ENCODE measurements around the gene SLFN12.
"Not testable (repeated sequence)": the region's sequence is repeated elsewhere in the genome, so short reads cannot be mapped to it uniquely, and the experiment has no call there.

The SLFN12 gene

GRCh38 chr17:35393783-35394182, 38.5 kb downstream of the SLFN12 start:
- H3K9me3 ChIP-seq (ENCODE audit: control insufficient read depth, low read length); H3K27me3 ChIP-seq (ENCODE audit: control insufficient read depth, insufficient read depth, low read length); H3K9ac ChIP-seq (ENCODE audit: low read length); H3K4me1 ChIP-seq (ENCODE audit: control insufficient read depth, insufficient read depth, low read length); H3K36me3 ChIP-seq (ENCODE audit: control insufficient read depth, insufficient read depth, low read length); H3K4me3 ChIP-seq (ENCODE audit: low read length): not testable (repeated sequence)

DNA sequence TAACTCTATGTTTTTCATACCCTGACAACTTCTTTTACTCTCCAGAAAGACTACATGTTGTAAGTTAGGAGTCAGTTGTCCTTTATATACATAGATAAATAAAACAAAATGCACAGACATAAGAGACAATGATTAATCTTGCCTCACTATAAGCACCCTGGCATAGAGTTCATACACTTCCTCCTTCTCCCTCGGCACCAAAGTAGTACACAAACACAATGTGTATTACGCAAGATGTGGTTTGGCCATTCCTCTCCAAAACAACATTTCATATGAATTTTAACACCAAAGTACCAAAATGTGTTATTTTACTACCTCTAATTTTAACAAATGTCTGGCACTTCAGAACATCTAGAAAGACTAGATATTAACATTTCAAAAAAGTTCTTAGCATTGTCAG, 41.6 kb downstream of the SLFN12 start:
- Histone ChIP-seq H3K36me3 (ENCODE audit: control insufficient read depth, insufficient read depth, low read length) (no peaks in the 10 kb centered on the region), H3K4me1 (ENCODE audit: control insufficient read depth, insufficient read depth, low read length) (no peaks in the 10 kb centered on the region), H3K9ac (ENCODE audit: low read length) (no peak overlapping the region), H3K27me3 (ENCODE audit: control insufficient read depth, insufficient read depth, low read length) (peaks cover 10% of the 10 kb centered on the region), H3K9me3 (ENCODE audit: control insufficient read depth, low read length) (no peaks in the 10 kb centered on the region), H3K4me3 (ENCODE audit: low read length) (no peak overlapping the region)

DNA sequence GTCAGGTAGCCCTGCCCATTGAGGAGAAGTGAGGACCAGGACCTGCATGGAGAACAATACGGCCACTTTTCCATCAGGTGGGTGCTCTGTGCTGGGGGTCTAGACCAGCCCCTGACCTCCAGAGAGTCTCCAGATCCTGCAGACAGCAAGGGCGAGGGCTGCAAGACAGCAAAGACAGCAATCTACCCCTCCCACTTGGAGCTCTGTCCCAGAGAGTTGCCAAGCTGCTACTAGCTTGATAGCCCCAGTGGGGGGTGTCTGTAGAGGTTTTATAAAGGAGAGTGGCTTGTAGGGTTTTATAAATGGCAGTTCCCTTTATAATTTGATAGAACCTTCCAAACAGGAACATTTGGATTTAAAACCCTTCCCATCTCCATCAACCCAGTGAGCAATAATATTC, 42.1 kb downstream of the SLFN12 start:
- Histone ChIP-seq H3K9ac (ENCODE audit: low read length) (no peak overlapping the region), H3K9me3 (ENCODE audit: control insufficient read depth, low read length) (no peaks in the 10 kb centered on the region), H3K4me1 (ENCODE audit: control insufficient read depth, insufficient read depth, low read length) (no peaks in the 10 kb centered on the region), H3K27me3 (ENCODE audit: control insufficient read depth, insufficient read depth, low read length) (peaks cover 10% of the 10 kb centered on the region), H3K36me3 (ENCODE audit: control insufficient read depth, insufficient read depth, low read length) (no peaks in the 10 kb centered on the region), H3K4me3 (ENCODE audit: low read length) (no peak overlapping the region)

- H3K9me3 ChIP-seq (ENCODE audit: control insufficient read depth, low read length): no peaks in the 10 kb centered on the region
- H3K36me3 ChIP-seq (ENCODE audit: control insufficient read depth, insufficient read depth, low read length): no peaks in the 10 kb centered on the region
- H3K4me3 ChIP-seq (ENCODE audit: low read length): no peak overlapping the region
- H3K27me3 ChIP-seq (ENCODE audit: control insufficient read depth, insufficient read depth, low read length): peaks cover 10% of the 10 kb centered on the region
- H3K9ac ChIP-seq (ENCODE audit: low read length): no peak overlapping the region
- H3K4me1 ChIP-seq (ENCODE audit: control insufficient read depth, insufficient read depth, low read length): no peaks in the 10 kb centered on the region
Measured at GRCh38 chr17:35387496-35387895, 44.8 kb downstream of the SLFN12 start.

DNA sequence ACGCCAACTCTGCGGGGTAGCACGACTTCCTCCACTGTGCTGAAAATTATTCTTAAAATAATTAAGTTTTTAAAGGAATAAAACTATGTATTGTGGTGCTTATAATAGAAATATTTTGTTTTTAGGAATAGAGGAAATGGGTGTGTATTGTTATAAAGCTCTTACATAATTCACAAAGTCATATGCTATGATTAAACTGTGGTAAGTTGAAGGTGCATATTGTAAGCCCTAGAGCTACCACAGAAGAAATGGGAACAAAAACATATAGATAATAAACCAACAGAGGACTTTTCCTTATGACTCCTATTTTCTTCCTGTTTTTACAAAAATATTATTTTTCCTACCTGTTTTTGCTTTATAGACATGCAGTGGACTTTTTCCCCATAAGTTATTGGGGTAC, 54.6 kb downstream of the SLFN12 start:
- Histone ChIP-seq H3K4me1 (ENCODE audit: control insufficient read depth, insufficient read depth, low read length) (peaks cover 11% of the 10 kb centered on the region), H3K36me3 (ENCODE audit: control insufficient read depth, insufficient read depth, low read length) (no peaks in the 10 kb centered on the region), H3K9me3 (ENCODE audit: control insufficient read depth, low read length) (no peaks in the 10 kb centered on the region), H3K4me3 (ENCODE audit: low read length) (no peak overlapping the region), H3K9ac (ENCODE audit: low read length) (no peak overlapping the region), H3K27me3 (ENCODE audit: control insufficient read depth, insufficient read depth, low read length) (peaks cover 16% of the 10 kb centered on the region)

GRCh38 chr17:35377068-35377467, 55.2 kb downstream of the SLFN12 start:
- Histone ChIP-seq H3K4me1 (ENCODE audit: control insufficient read depth, insufficient read depth, low read length) (peaks cover 11% of the 10 kb centered on the region), H3K9me3 (ENCODE audit: control insufficient read depth, low read length) (no peaks in the 10 kb centered on the region), H3K4me3 (ENCODE audit: low read length) (no peak overlapping the region), H3K36me3 (ENCODE audit: control insufficient read depth, insufficient read depth, low read length) (no peaks in the 10 kb centered on the region), H3K9ac (ENCODE audit: low read length) (no peak overlapping the region), H3K27me3 (ENCODE audit: control insufficient read depth, insufficient read depth, low read length) (peaks cover 17% of the 10 kb centered on the region)

DNA sequence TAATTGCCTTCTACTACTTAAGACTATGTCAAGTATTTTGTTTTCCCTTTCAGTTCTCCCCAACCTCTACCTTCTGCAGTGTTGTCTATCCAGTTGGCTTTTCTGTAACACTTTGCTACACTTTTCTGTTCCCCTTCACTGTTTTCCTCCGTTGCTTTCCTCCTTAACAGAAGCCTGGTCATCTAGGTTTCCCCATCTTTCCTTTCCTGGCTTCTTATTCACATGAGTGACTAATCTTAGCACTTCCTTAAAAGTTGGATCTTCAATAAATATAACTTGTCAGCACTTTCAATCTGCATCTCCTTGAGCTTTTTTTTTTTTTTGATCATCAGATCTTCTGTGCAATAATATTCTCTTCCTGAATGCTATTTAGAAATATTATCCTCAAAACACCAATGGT, 56.1 kb downstream of the SLFN12 start:
- H3K4me3 ChIP-seq (ENCODE audit: low read length): no peak overlapping the region
- no peaks in the 10 kb centered on the region for H3K36me3 ChIP-seq (ENCODE audit: control insufficient read depth, insufficient read depth, low read length)
- H3K9me3 ChIP-seq (ENCODE audit: control insufficient read depth, low read length): no peaks in the 10 kb centered on the region
- H3K4me1 ChIP-seq (ENCODE audit: control insufficient read depth, insufficient read depth, low read length): peaks cover 11% of the 10 kb centered on the region
- peaks cover 17% of the 10 kb centered on the region for H3K27me3 ChIP-seq (ENCODE audit: control insufficient read depth, insufficient read depth, low read length)
- H3K9ac ChIP-seq (ENCODE audit: low read length): no peak overlapping the region

DNA sequence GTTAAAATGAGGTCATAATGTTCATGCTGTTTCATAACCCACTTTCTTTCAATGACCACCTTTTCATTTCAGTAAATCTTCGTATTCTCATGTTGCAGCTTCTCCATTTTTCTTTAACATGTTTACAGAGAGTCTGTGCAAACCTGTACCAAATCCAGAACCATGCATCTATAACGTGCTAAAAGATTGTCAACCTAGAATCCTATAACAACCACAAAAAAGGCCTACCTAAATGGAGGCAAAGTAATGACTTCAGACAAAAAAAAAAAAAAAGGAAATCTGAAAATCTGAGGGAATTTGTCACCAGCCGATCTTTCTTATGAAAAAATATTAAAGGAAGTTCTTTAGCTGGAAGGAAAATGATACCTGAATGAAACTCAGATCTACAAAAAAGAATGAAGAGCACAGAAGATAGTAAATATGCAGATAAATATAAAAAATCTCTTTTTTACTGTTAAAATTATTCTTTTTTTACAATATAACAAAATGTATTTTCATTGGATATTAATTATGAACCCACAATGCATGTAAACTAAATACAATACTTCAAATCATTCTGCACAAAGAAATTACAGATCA, 57.4 kb downstream of the SLFN12 start:
- Histone ChIP-seq H3K4me3 (ENCODE audit: low read length) (peak overlapping the region; percentile 94), H3K9me3 (ENCODE audit: control insufficient read depth, low read length) (no peaks in the 10 kb centered on the region), H3K4me1 (ENCODE audit: control insufficient read depth, insufficient read depth, low read length) (peaks cover 11% of the 10 kb centered on the region), H3K27me3 (ENCODE audit: control insufficient read depth, insufficient read depth, low read length) (peaks cover 17% of the 10 kb centered on the region), H3K9ac (ENCODE audit: low read length) (peak overlapping the region; percentile 87), H3K36me3 (ENCODE audit: control insufficient read depth, insufficient read depth, low read length) (no peaks in the 10 kb centered on the region)

- H3K9ac ChIP-seq (ENCODE audit: low read length): peak overlapping the region; percentile 87
- no peaks in the 10 kb centered on the region for H3K9me3 ChIP-seq (ENCODE audit: control insufficient read depth, low read length)
- no peaks in the 10 kb centered on the region for H3K36me3 ChIP-seq (ENCODE audit: control insufficient read depth, insufficient read depth, low read length)
- H3K27me3 ChIP-seq (ENCODE audit: control insufficient read depth, insufficient read depth, low read length): peaks cover 17% of the 10 kb centered on the region
- peak overlapping the region; percentile 94 for H3K4me3 ChIP-seq (ENCODE audit: low read length)
- peaks cover 11% of the 10 kb centered on the region for H3K4me1 ChIP-seq (ENCODE audit: control insufficient read depth, insufficient read depth, low read length)
Measured at GRCh38 chr17:35373984-35374765, 58.1 kb downstream of the SLFN12 start.

DNA sequence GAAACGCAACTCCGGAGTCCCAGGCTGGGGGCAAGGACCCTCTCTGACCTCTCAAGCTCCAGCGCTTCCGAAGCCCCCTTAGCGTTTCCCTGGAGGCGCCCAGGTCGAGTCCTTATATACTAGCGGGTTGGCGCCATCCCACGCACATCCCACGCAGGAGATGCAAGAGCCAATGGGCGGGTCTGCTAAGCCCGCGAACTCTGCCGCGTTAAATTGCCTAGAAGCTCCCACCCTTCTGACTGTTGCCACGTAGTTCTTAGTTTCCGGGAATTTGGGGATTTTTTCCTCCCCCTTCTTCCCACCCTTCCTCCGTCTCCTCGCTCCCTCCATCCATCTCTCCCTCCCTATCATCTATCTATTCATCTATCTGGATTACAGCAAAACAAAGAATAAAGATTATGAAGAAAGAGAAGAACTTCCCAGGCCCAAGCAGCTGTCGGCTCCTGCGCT, 58.7 kb downstream of the SLFN12 start, which contains the start of gene SLFN11:
Gene SLFN11 (minus strand): TSS at position 88 of the 450 bp plus-strand sequence. CDS start 9,814 bp downstream, outside the sequence.
- H3K27me3 ChIP-seq (ENCODE audit: control insufficient read depth, insufficient read depth, low read length): peaks cover 17% of the 10 kb centered on the region
- H3K9me3 ChIP-seq (ENCODE audit: control insufficient read depth, low read length): no peaks in the 10 kb centered on the region
- no peaks in the 10 kb centered on the region for H3K36me3 ChIP-seq (ENCODE audit: control insufficient read depth, insufficient read depth, low read length)
- peaks cover 11% of the 10 kb centered on the region for H3K4me1 ChIP-seq (ENCODE audit: control insufficient read depth, insufficient read depth, low read length)
- peak within 1 kb of the TSS; percentile 94 for H3K4me3 ChIP-seq (ENCODE audit: low read length)
- peak within 1 kb of the TSS; percentile 87 for H3K9ac ChIP-seq (ENCODE audit: low read length)

DNA sequence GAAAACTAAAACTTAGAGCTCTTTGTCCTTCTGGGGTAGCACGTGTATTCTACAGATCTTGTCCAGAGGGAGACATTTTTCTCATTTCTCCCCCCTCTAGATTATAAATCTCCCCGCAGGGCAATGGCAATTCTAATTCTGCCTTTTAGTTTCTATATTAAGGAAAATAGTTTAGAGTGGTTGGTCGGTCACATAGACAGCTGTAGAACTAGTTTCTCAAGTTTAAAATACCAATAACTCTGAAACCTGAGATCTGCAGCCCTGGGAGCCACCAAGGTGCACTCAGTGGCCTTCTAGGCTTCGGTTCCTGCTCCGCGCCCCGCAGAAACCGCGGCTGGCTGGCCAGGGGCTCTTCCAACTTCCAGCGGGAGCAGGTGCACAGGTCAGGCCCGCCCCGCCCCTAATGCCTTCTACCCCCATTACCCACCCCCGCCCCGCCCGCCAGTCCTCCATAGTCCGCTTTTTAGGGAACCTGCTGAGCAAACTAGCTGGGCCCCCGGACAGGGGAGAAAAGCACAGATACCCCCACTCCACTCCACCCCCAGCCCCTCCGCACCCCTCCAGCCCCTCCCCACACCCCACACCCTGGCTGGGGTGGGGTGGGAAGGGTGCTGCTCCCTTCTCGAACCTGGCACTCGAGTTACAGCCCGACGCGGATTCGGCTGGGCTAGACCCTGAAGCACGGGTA, 59.3 kb downstream of the SLFN12 start:
- H3K4me1 ChIP-seq (ENCODE audit: control insufficient read depth, insufficient read depth, low read length): peaks cover 11% of the 10 kb centered on the region
- no peaks in the 10 kb centered on the region for H3K36me3 ChIP-seq (ENCODE audit: control insufficient read depth, insufficient read depth, low read length)
- no peaks in the 10 kb centered on the region for H3K9me3 ChIP-seq (ENCODE audit: control insufficient read depth, low read length)
- H3K4me3 ChIP-seq (ENCODE audit: low read length): peak overlapping the region; percentile 94
- peaks cover 17% of the 10 kb centered on the region for H3K27me3 ChIP-seq (ENCODE audit: control insufficient read depth, insufficient read depth, low read length)
- peak overlapping the region; percentile 87 for H3K9ac ChIP-seq (ENCODE audit: low read length)

DNA sequence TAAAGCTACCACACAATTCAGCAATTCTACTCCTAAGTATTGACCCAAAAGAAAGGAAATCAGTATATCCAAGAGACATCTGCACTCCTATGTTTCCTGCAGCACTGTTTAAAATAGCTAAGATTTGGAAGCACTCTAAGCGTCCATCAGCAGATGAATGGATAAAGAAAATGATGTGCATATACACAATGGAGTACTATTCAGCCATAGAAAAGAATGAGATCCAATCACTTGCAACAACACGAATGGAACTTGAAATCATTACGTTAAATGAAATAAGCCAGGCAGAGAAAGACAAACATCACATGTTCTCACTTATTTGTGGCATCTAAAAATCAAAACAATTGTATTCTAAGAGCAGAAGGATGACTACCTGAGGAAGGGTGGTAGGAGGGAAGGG, 60.4 kb downstream of the SLFN12 start:
- H3K9me3 ChIP-seq (ENCODE audit: control insufficient read depth, low read length): no peaks in the 10 kb centered on the region
- peaks cover 17% of the 10 kb centered on the region for H3K27me3 ChIP-seq (ENCODE audit: control insufficient read depth, insufficient read depth, low read length)
- peaks cover 11% of the 10 kb centered on the region for H3K4me1 ChIP-seq (ENCODE audit: control insufficient read depth, insufficient read depth, low read length)
- H3K9ac ChIP-seq (ENCODE audit: low read length): no peak overlapping the region
- H3K36me3 ChIP-seq (ENCODE audit: control insufficient read depth, insufficient read depth, low read length): no peaks in the 10 kb centered on the region
- no peak overlapping the region for H3K4me3 ChIP-seq (ENCODE audit: low read length)
